ENCODE measurements around the gene BRINP2.

Gene BRINP2

GRCh38 chr1:177142010-177142409 lies 28.7 kb upstream of the BRINP2 start:
- no peak for DNase-seq
- TF ChIP-seq POLR2A (IDR thresholded peaks at IDR 0.05; ENCODE audit: low read length) (no peak), GATA1 (IDR thresholded peaks at IDR 0.05; ENCODE audit: low read depth, low read length) (no peak)

- no peak for DNase-seq
- no peak for TF ChIP-seq POLR2A (IDR thresholded peaks at IDR 0.05; ENCODE audit: low read length)
Observed at GRCh38 chr1:177142791-177143271, 27.9 kb upstream of the BRINP2 start.

GRCh38 chr1:177145106-177146070 lies 25.4 kb upstream of the BRINP2 start:
- TF ChIP-seq POLR2A (IDR thresholded peaks at IDR 0.05; ENCODE audit: low read length) (no peak), GATA1 (IDR thresholded peaks at IDR 0.05; ENCODE audit: low read depth, low read length) (no peak)
- no peak for DNase-seq

GRCh38 chr1:177146499-177146898 lies 24.3 kb upstream of the BRINP2 start:
- TF ChIP-seq POLR2A (IDR thresholded peaks at IDR 0.05; ENCODE audit: low read length), result no peak
- no peak for TF ChIP-seq GATA1 (IDR thresholded peaks at IDR 0.05; ENCODE audit: low read depth, low read length)
- DNase-seq, result no peak

GRCh38 chr1:177162243-177162642 lies 8.5 kb upstream of the BRINP2 start:
- TF ChIP-seq GATA1 (IDR thresholded peaks at IDR 0.05; ENCODE audit: low read depth, low read length) (no peak), POLR2A (IDR thresholded peaks at IDR 0.05; ENCODE audit: low read length) (no peak)
- DNase-seq, result no peak

- DNase-seq, result no peak
- TF ChIP-seq POLR2A (IDR thresholded peaks at IDR 0.05; ENCODE audit: low read length), result no peak
- TF ChIP-seq GATA1 (IDR thresholded peaks at IDR 0.05; ENCODE audit: low read depth, low read length), result no peak
Observed at GRCh38 chr1:177163844-177164379, 6.8 kb upstream of the BRINP2 start.

- no peak for DNase-seq
- TF ChIP-seq POLR2A (IDR thresholded peaks at IDR 0.05; ENCODE audit: low read length), result no peak
Observed at GRCh38 chr1:177164380-177165068, 6.2 kb upstream of the BRINP2 start, which contains the start of gene ASTN1. TSS of gene ASTN1 (minus strand) at chr1:177164712. CDS start at chr1:177164676, 36 bp downstream.

GRCh38 chr1:177165069-177165439 lies 5.7 kb upstream of the BRINP2 start:
- no peak for TF ChIP-seq GATA1 (IDR thresholded peaks at IDR 0.05; ENCODE audit: low read depth, low read length)
- TF ChIP-seq POLR2A (IDR thresholded peaks at IDR 0.05; ENCODE audit: low read length), result no peak
- DNase-seq, result no peak

- no peak for TF ChIP-seq GATA1 (IDR thresholded peaks at IDR 0.05; ENCODE audit: low read depth, low read length)
- no peak for TF ChIP-seq POLR2A (IDR thresholded peaks at IDR 0.05; ENCODE audit: low read length)
- DNase-seq, result no peak
Observed at GRCh38 chr1:177171536-177172123, 872 bp downstream of the BRINP2 start.

- no peak for DNase-seq
Observed at GRCh38 chr1:177172272-177172671, 1.5 kb downstream of the BRINP2 start.

GRCh38 chr1:177172866-177173265 lies 2.1 kb downstream of the BRINP2 start:
- no peak for DNase-seq
- TF ChIP-seq GATA1 (IDR thresholded peaks at IDR 0.05; ENCODE audit: low read depth, low read length) (no peak), POLR2A (IDR thresholded peaks at IDR 0.05; ENCODE audit: low read length) (no peak)

More at GRCh38 chr1:177172272-177172671, 1.5 kb downstream of the BRINP2 start:
- no peak for TF ChIP-seq GATA1 (IDR thresholded peaks at IDR 0.05; ENCODE audit: low read depth, low read length)
- no peak for TF ChIP-seq POLR2A (IDR thresholded peaks at IDR 0.05; ENCODE audit: low read length)

- DNase-seq, result no peak
- no peak for TF ChIP-seq GATA1 (IDR thresholded peaks at IDR 0.05; ENCODE audit: low read depth, low read length)
Observed at GRCh38 chr1:177173976-177174375, 3.2 kb downstream of the BRINP2 start.

- no peak for TF ChIP-seq POLR2A (IDR thresholded peaks at IDR 0.05; ENCODE audit: low read length)
- no peak for TF ChIP-seq GATA1 (IDR thresholded peaks at IDR 0.05; ENCODE audit: low read depth, low read length)
Observed at GRCh38 chr1:177174921-177175634, 4.3 kb downstream of the BRINP2 start.

More at GRCh38 chr1:177174921-177175634, 4.3 kb downstream of the BRINP2 start:
- no peak for DNase-seq
